ENCODE results near the gene GPR139. TPM values are rescaled to one million over a fixed set of nuclear protein-coding genes. Genes with fewer than 3 reads are reported as not detected.

GPR139 gene
- total RNA-seq, 2 experiments from 2014 or later: not detected

GRCh38 chr16:20079106-20079505 is 5.4 kb upstream of the GPR139 start:
- POLR2A ChIA-PET: no interaction called here
- CTCF ChIA-PET: no interaction called here
- Mint-ChIP-seq H3K9me3 (peaks cover 2% of the 10 kb centered on the region), H3K4me1 (ENCODE audit: low read depth) (no peaks in the 10 kb centered on the region), H3K27me3 (peaks cover 41% of the 10 kb centered on the region), H3K27ac (no peak overlapping the region), H3K4me3 (no peak overlapping the region), H3K36me3 (ENCODE audit: low read depth) (no peaks in the 10 kb centered on the region)
- no peak overlapping the region for H3K4me3 ChIP-seq (ENCODE audit: low read length)
- H3K9me3 ChIP-seq (ENCODE audit: control insufficient read depth in 1 of 2, insufficient read depth in 1 of 2, low read length in 2 of 2): no peaks in the 10 kb centered on the region
- H3K36me3 ChIP-seq (ENCODE audit: insufficient read depth, low read length): no peaks in the 10 kb centered on the region
- no peak overlapping the region for H3K27ac ChIP-seq (ENCODE audit: low read depth in 1 of 2, low read length in 2 of 2)
- ATAC-seq (ENCODE audit: poor library complexity) (no peak), DNase-seq (no peak)
- H3K27me3 ChIP-seq (ENCODE audit: control insufficient read depth in 1 of 2, insufficient read depth in 2 of 2, low read length in 2 of 2): peaks cover 8 to 13% of the 10 kb centered on the region in 2 experiments
- intact Hi-C loops (cut with DNase I, micrococcal nuclease): no loop called here
- no peak for TF ChIP-seq CTCF (IDR thresholded peaks at IDR 0.05)
- H3K4me1 ChIP-seq (ENCODE audit: insufficient read depth, low read length): no peaks in the 10 kb centered on the region

- no peaks in the 10 kb centered on the region for H3K4me1 Mint-ChIP-seq (ENCODE audit: low read depth)
- H3K27me3 Mint-ChIP-seq: peaks cover 65% of the 10 kb centered on the region
- H3K36me3 ChIP-seq (ENCODE audit: insufficient read depth, low read length): no peaks in the 10 kb centered on the region
- no peak for TF ChIP-seq CTCF (IDR thresholded peaks at IDR 0.05)
- intact Hi-C loops (cut with DNase I, micrococcal nuclease): no loop called here
- peaks cover 11 to 23% of the 10 kb centered on the region in 2 experiments for H3K27me3 ChIP-seq (ENCODE audit: control insufficient read depth in 1 of 2, insufficient read depth in 2 of 2, low read length in 2 of 2)
- H3K4me3 ChIP-seq (ENCODE audit: low read length): no peak overlapping the region
- H3K27ac Mint-ChIP-seq: no peak overlapping the region
- ATAC-seq (ENCODE audit: poor library complexity) (no peak), DNase-seq (no peak)
- peaks cover 2% of the 10 kb centered on the region for H3K9me3 Mint-ChIP-seq
- no peak overlapping the region for H3K4me3 Mint-ChIP-seq
- ChIA-PET POLR2A (interaction anchor here (0.6 kb wide), 1 partner anchor 500 kb away, joined by 4 read pairs; no protein-coding TSS in a partner anchor), CTCF (no interaction called here)
- H3K27ac ChIP-seq (ENCODE audit: low read depth in 1 of 2, low read length in 2 of 2): no peak overlapping the region
- peaks cover 0 to 12% of the 10 kb centered on the region in 2 experiments for H3K9me3 ChIP-seq (ENCODE audit: control insufficient read depth in 1 of 2, insufficient read depth in 1 of 2, low read length in 2 of 2)
- H3K36me3 Mint-ChIP-seq (ENCODE audit: low read depth): no peaks in the 10 kb centered on the region
- H3K4me1 ChIP-seq (ENCODE audit: insufficient read depth, low read length): no peaks in the 10 kb centered on the region
Measured at GRCh38 chr16:20075243-20075642, 1.6 kb upstream of the GPR139 start.

- no peak overlapping the region for H3K4me3 Mint-ChIP-seq
- Histone ChIP-seq H3K36me3 (ENCODE audit: insufficient read depth, low read length) (no peaks in the 10 kb centered on the region), H3K27ac (ENCODE audit: low read depth in 1 of 2, low read length in 2 of 2) (no peak overlapping the region), H3K4me3 (ENCODE audit: low read length) (no peak overlapping the region), H3K27me3 (ENCODE audit: control insufficient read depth in 1 of 2, insufficient read depth in 2 of 2, low read length in 2 of 2) (peaks cover 11 to 23% of the 10 kb centered on the region in 2 experiments), H3K9me3 (ENCODE audit: control insufficient read depth in 1 of 2, insufficient read depth in 1 of 2, low read length in 2 of 2) (peaks cover 0 to 12% of the 10 kb centered on the region in 2 experiments), H3K4me1 (ENCODE audit: insufficient read depth, low read length) (no peaks in the 10 kb centered on the region)
- H3K9me3 Mint-ChIP-seq: peaks cover 6% of the 10 kb centered on the region
- no peak for ATAC-seq (ENCODE audit: poor library complexity)
- TF ChIP-seq CTCF (IDR thresholded peaks at IDR 0.05): no peak
- DNase-seq: no peak
- peaks cover 66% of the 10 kb centered on the region for H3K27me3 Mint-ChIP-seq
- intact Hi-C loops (cut with DNase I, micrococcal nuclease): no loop called here
- POLR2A ChIA-PET: no interaction called here
- no peak overlapping the region for H3K27ac Mint-ChIP-seq
- H3K4me1 Mint-ChIP-seq (ENCODE audit: low read depth): no peaks in the 10 kb centered on the region
- CTCF ChIA-PET: no interaction called here
- H3K36me3 Mint-ChIP-seq (ENCODE audit: low read depth): no peaks in the 10 kb centered on the region
Measured at GRCh38 chr16:20074099-20074991, 655 bp upstream of the GPR139 start.
